ENCODE measurements around the gene MORC3. TPM values are rescaled to one million over a fixed set of nuclear protein-coding genes. Genes with fewer than 3 reads are reported as not detected.

MORC3 gene
- total and polyA plus RNA-seq, 2 of the 4 experiments (the other 2 are of a cell fraction), result 14.0 to 23.5 TPM

DNA sequence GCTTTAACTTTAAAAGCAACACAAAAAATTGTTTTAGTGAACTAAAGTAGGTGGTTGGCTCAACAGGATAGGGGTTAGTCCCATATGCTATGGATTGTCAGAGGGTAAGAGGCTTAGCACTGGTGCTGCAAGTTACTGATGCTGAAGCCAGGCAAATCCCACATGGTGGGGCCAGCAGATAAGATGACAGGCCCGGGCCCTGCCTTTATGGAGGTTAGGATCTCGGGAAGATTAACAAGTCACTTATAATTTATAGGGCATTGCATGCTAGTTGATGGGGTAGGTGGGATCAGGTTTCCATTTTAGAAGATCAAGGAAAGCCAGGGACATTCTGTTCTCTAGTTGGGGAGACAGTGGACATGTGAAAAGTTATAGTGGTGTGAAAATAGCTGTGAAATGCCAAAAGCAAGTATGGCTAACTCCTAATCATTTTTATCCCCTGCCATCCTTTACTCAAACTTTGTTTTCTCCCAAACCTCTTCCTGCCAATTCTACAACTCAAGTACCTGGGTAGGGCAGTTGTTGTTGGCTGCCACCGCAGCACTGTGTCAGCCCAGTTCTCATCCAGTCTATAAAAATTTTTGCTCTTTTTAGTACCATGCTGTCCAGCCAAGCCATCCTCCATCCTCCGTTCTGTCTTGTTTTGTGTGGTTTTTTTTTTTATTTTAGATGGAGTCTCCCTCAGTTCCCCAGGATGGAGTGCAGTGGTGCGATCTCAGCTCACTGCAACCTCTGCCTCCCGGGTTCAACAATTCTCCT is 75.5 kb downstream of the MORC3 start:
- Histone ChIP-seq H4K91ac (ENCODE audit: insufficient read depth, low read depth, low read length) (no peak overlapping the region), H2BK5ac (ENCODE audit: low read depth, low read length, poor library complexity, severe bottlenecking) (no peak overlapping the region), H3K4me2 (ENCODE audit: low read depth, low read length) (no peak overlapping the region), H3K27ac (ENCODE audit: insufficient read depth, low read length) (no peak overlapping the region), H3K9ac (ENCODE audit: low read depth, low read length) (no peak overlapping the region), H2AK5ac (ENCODE audit: low read depth, low read length) (no peak overlapping the region), H3K18ac (ENCODE audit: low read depth, low read length) (no peak overlapping the region), H2AFZ (replicated peaks; ENCODE audit: low read length, poor library complexity) (no peak overlapping the region), H4K8ac (ENCODE audit: low read depth in 2 of 2, low read length in 2 of 2) (no peak overlapping the region), H3K9me1 (ENCODE audit: insufficient read depth, low read length) (no peaks in the 10 kb centered on the region), H3K4me1 (ENCODE audit: control insufficient read depth, insufficient read depth, low read length) (no peaks in the 10 kb centered on the region), H4K20me1 (ENCODE audit: insufficient read depth, low read length) (no peaks in the 10 kb centered on the region), H2AK9ac (replicated peaks; ENCODE audit: low read depth, low read length, poor library complexity) (no peak overlapping the region), H4K5ac (ENCODE audit: low read depth, low read length) (no peak overlapping the region), H3K79me1 (ENCODE audit: low read depth in 1 of 2, low read length in 2 of 2) (no peaks in the 10 kb centered on the region), H3K4ac (ENCODE audit: low read depth, low read length) (no peak overlapping the region), H3K36me3 (ENCODE audit: control insufficient read depth, insufficient read depth, low read length) (peaks cover 7% of the 10 kb centered on the region; the same call in 1 of the 2 replicates), H3K23ac (ENCODE audit: low read depth, low read length) (no peak overlapping the region), H3K9me3 (ENCODE audit: control insufficient read depth, insufficient read depth, low read length) (no peaks in the 10 kb centered on the region), H3K56ac (ENCODE audit: extremely low read depth, insufficient read depth, low read length) (no peak overlapping the region), H2BK120ac (ENCODE audit: low read depth, low read length) (no peak overlapping the region), H3K4me3 (ENCODE audit: insufficient read depth, low read depth, low read length) (no peak overlapping the region), H2BK20ac (ENCODE audit: low read depth, low read length) (no peak overlapping the region), H2BK15ac (ENCODE audit: low read depth, low read length) (no peak overlapping the region), H3K27me3 (ENCODE audit: control insufficient read depth, insufficient read depth, low read length) (no peaks in the 10 kb centered on the region), H3K14ac (replicated peaks; ENCODE audit: low read depth, low read length) (no peak overlapping the region)
- dilution Hi-C loops (cut with HindIII; ENCODE audit: low sequenced_read_pairs, unreplicated experiment), result no loop called here
- BruUV-seq (replicated peaks), result no TSS peak
- no peak for ATAC-seq (ENCODE audit: low read depth)
- 80% methylated on average over 1 of the region's 6 CpGs; no CpG with 5 or more reads in 1 of the 2 experiments for WGBS, 2 experiments (ENCODE audit: extremely low coverage in 2 of 2, insufficient read length in 1 of 2)
- CTCF ChIA-PET, result no interaction called here
- POLR2A ChIA-PET (ENCODE audit: unreplicated experiment), result no interaction called here
- intact Hi-C loops (cut with micrococcal nuclease), result no loop called here
- in situ Hi-C loops (cut with MboI; ENCODE audit: low sequenced_read_pairs), result no loop called here
- TF ChIP-seq BHLHE40 (IDR thresholded peaks at IDR 0.05; ENCODE audit: low read depth, low read length) (no peak), CEBPB (IDR thresholded peaks at IDR 0.05; ENCODE audit: low read depth, low read length) (no peak), NFE2L2 (IDR thresholded peaks at IDR 0.05; ENCODE audit: low read depth, low read length) (no peak), RCOR1 (IDR thresholded peaks at IDR 0.05; ENCODE audit: insufficient replicate concordance, low read length) (no peak), MAZ (IDR thresholded peaks at IDR 0.05; ENCODE audit: borderline replicate concordance, low read depth, low read length) (no peak), MXI1 (IDR thresholded peaks at IDR 0.05; ENCODE audit: borderline replicate concordance, low read depth, low read length) (no peak), RAD21 (IDR thresholded peaks at IDR 0.05; ENCODE audit: low read length) (no peak), POLR2A (IDR thresholded peaks at IDR 0.05; ENCODE audit: low read depth, low read length) (no peak), SMC3 (IDR thresholded peaks at IDR 0.05; ENCODE audit: low read depth, low read length) (no peak)
- TF ChIP-seq, protein P1, sequence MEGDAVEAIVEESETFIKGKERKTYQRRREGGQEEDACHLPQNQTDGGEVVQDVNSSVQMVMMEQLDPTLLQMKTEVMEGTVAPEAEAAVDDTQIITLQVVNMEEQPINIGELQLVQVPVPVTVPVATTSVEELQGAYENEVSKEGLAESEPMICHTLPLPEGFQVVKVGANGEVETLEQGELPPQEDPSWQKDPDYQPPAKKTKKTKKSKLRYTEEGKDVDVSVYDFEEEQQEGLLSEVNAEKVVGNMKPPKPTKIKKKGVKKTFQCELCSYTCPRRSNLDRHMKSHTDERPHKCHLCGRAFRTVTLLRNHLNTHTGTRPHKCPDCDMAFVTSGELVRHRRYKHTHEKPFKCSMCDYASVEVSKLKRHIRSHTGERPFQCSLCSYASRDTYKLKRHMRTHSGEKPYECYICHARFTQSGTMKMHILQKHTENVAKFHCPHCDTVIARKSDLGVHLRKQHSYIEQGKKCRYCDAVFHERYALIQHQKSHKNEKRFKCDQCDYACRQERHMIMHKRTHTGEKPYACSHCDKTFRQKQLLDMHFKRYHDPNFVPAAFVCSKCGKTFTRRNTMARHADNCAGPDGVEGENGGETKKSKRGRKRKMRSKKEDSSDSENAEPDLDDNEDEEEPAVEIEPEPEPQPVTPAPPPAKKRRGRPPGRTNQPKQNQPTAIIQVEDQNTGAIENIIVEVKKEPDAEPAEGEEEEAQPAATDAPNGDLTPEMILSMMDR (conservative IDR thresholded peaks at IDR 0.05; ENCODE audit: low read depth, low read length), result no peak
- DNase-seq, result no peak

Data from IMR-90 (cell line).